Esophagus squamous epithelium (tissue), 4 donors: Measurements from ENCODE around the gene SYT5.
"Not testable (repeated sequence)": the region's sequence is repeated elsewhere in the genome, so short reads cannot be mapped to it uniquely, and the experiment has no call there.

Experiments
- POLR2A ChIP-seq, 4 donors: fragments of 450-650 bp; IDR thresholded peaks; one replicate each; pipeline ENCODE4 v1.6.1; 2017; ENCODE audit warnings: antibody characterized with exemption in 4 of 4, mild to moderate bottlenecking in 4 of 4, moderate library complexity in 3 of 4
- TF ChIP-seq, protein P1 (sequence below), 6 experiments: fragments of 450-650 bp in 4 of 6; fragments of 200-600 bp in 2 of 6; sonication (generic) in 2 of 6; IDR thresholded peaks; one replicate each; pipeline ENCODE4 v1.5.1; 2016 to 2019; ENCODE audit warnings: antibody characterized with exemption in 6 of 6, mild to moderate bottlenecking in 4 of 6, moderate library complexity in 4 of 6

GRCh38 chr19:55224679-55225414 lies 44.8 kb upstream of the SYT5 start:
- TF ChIP-seq, protein P1, sequence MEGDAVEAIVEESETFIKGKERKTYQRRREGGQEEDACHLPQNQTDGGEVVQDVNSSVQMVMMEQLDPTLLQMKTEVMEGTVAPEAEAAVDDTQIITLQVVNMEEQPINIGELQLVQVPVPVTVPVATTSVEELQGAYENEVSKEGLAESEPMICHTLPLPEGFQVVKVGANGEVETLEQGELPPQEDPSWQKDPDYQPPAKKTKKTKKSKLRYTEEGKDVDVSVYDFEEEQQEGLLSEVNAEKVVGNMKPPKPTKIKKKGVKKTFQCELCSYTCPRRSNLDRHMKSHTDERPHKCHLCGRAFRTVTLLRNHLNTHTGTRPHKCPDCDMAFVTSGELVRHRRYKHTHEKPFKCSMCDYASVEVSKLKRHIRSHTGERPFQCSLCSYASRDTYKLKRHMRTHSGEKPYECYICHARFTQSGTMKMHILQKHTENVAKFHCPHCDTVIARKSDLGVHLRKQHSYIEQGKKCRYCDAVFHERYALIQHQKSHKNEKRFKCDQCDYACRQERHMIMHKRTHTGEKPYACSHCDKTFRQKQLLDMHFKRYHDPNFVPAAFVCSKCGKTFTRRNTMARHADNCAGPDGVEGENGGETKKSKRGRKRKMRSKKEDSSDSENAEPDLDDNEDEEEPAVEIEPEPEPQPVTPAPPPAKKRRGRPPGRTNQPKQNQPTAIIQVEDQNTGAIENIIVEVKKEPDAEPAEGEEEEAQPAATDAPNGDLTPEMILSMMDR (IDR thresholded peaks at IDR 0.05): not testable (repeated sequence)
- not testable (repeated sequence) for TF ChIP-seq POLR2A (IDR thresholded peaks at IDR 0.05)
